K562 (cell line): ENCODE results near the gene TREH. TPM values are rescaled to one million over a fixed set of nuclear protein-coding genes. Genes with fewer than 3 reads are reported as not detected.
A peak's percentile ranks its signal among the peaks of the same experiment; 100 is the strongest.

Experiments used
- CTCF ChIP-seq, 3 experiments: IDR thresholded peaks in 2 of 3; conservative IDR thresholded peaks in 1 of 3; 2 replicates each; pipeline ENCODE4 v1.5.1; 2011 to 2012; ENCODE audit warnings: low read length in 3 of 3, mild to moderate bottlenecking in 3 of 3, control low read depth in 2 of 3, improper control_type of control experiment in 1 of 3, inconsistent platforms in 1 of 3, low read depth in 1 of 3, mixed read lengths in 1 of 3, moderate library complexity in 1 of 3; ENCODE audit not compliant: insufficient read depth in 2 of 3
- DEAF1 ChIP-seq: fragments of 450-650 bp; formaldehyde crosslinking; IDR thresholded peaks from 2 replicates; pipeline ENCODE4 v1.4.0; 2020; ENCODE audit warnings: mild to moderate bottlenecking, moderate library complexity
- FOXM1 ChIP-seq, 2 experiments: fragments of 450-650 bp in 1 of 2; sonication (generic) in 1 of 2; formaldehyde crosslinking in 1 of 2; IDR thresholded peaks; 2 replicates each; pipeline versions ENCODE4 v1.6.1 to v1.9.0; 2017 to 2022; ENCODE audit warnings: low read depth in 2 of 2, mild to moderate bottlenecking in 2 of 2, missing genetic modification reagents in 1 of 2, moderate library complexity in 1 of 2
- HDAC1 ChIP-seq, 2 experiments: fragments of 450-650 bp; IDR thresholded peaks; 2 replicates each; pipeline ENCODE4 v1.6.1; 2016 to 2017; ENCODE audit warnings: inconsistent platforms in 1 of 2, mild to moderate bottlenecking in 1 of 2, moderate library complexity in 1 of 2
- KLF16 ChIP-seq: IDR thresholded peaks from 2 replicates; pipeline ENCODE4 v1.6.1; 2016; ENCODE audit warnings: antibody characterized with exemption
- MBD2 ChIP-seq: sonication (generic); IDR thresholded peaks from 2 replicates; pipeline ENCODE4 v1.6.1; 2016; ENCODE audit warnings: low read depth, borderline replicate concordance
- NFYB ChIP-seq: IDR thresholded peaks from 2 replicates; pipeline ENCODE4 v1.6.1; 2011; ENCODE audit warnings: mild to moderate bottlenecking, moderate library complexity; ENCODE audit not compliant: insufficient read length; ENCODE audit errors: extremely low read depth
- PKNOX1 ChIP-seq: fragments of 450-650 bp; IDR thresholded peaks from 2 replicates; pipeline ENCODE4 v1.6.1; 2016
- RNF2 ChIP-seq: sonication (generic); IDR thresholded peaks from 2 replicates; pipeline ENCODE4 v1.6.1; 2016
- SETDB1 ChIP-seq: IDR thresholded peaks from one replicate; pipeline ENCODE4 v1.6.1; 2012; ENCODE audit warnings: low read length, control low read depth, inconsistent platforms
- YY1 ChIP-seq, 3 experiments: IDR thresholded peaks; 2 replicates each; pipeline ENCODE4 v1.6.1; 2011; ENCODE audit warnings: low read length in 2 of 3, mild to moderate bottlenecking in 2 of 3, moderate library complexity in 2 of 3, borderline replicate concordance in 1 of 3, control low read depth in 1 of 3, low read depth in 1 of 3; ENCODE audit not compliant: insufficient read depth in 3 of 3, insufficient replicate concordance in 2 of 3, control insufficient read depth in 1 of 3, insufficient read length in 1 of 3; ENCODE audit errors: extremely low read depth in 1 of 3
- ZBTB43 ChIP-seq: sonication (generic); formaldehyde crosslinking; IDR thresholded peaks from 2 replicates; pipeline ENCODE4 v1.8.0; 2023; ENCODE audit warnings: mild to moderate bottlenecking, missing genetic modification reagents
- ZFP36 ChIP-seq: fragments of 150-350 bp; IDR thresholded peaks from 2 replicates; pipeline ENCODE4 v1.6.1; 2018; ENCODE audit warnings: low read length, low read depth; ENCODE audit not compliant: partially characterized antibody
- ZNF184 ChIP-seq: sonication (generic); formaldehyde crosslinking; IDR thresholded peaks from 2 replicates; pipeline ENCODE4 v1.5.0; 2020; ENCODE audit warnings: missing genetic modification reagents
- ZNF398 ChIP-seq: fragments of 250-450 bp; sonication (Bioruptor Pico); IDR thresholded peaks from 2 replicates; pipeline ENCODE4 v1.8.0; 2021; ENCODE audit warnings: moderate library complexity, mild to moderate bottlenecking, inconsistent platforms
- ZNF512 ChIP-seq: IDR thresholded peaks from 2 replicates; pipeline ENCODE4 v1.6.1; 2016; ENCODE audit warnings: missing genetic modification characterization, missing compliant biosample characterization
- polyA plus RNA-seq, 8 experiments: library from polyadenylated mRNA; depleted of rRNA in 4 of 8; stranded (reverse) in 5 of 8; unstranded in 3 of 8; fragments of >200 nt; fragmentation: Nextera tagmentation in 2 of 8; fragmentation: Illumina TruSeq in 1 of 8; extraction: Ambion mirVana in 2 of 8; extraction: Trizol in 1 of 8; gene quantifications; 2 replicates each; pipeline versions ENCODE4 v1.2.1 to v1.2.3, GENCODE V29; 2011 to 2014; ENCODE audit warnings: inconsistent platforms in 1 of 8, missing spikeins in 1 of 8
- total RNA-seq, 7 experiments: library from RNA; depleted of rRNA in 6 of 7; stranded (reverse); fragments of >200 nt in 6 of 7; fragmentation: Illumina TruSeq in 2 of 7; extraction: Trizol in 2 of 7; gene quantifications; 2 replicates each; pipeline versions ENCODE4 v1.2.1 to v1.2.3, GENCODE V29; 2011 to 2021; ENCODE audit warnings: low replicate concordance in 1 of 7

The TREH gene
- total and polyA plus RNA-seq, 9 of the 15 experiments (the other 6 are each of a cell fraction or from before 2014, with no cell fraction given), result 0.09 to 0.20 (median 0.11) TPM; not detected in 6

- no peak for TF ChIP-seq RNF2
- TF ChIP-seq ZNF184 (CRISPR knock-in tag), result no peak
- TF ChIP-seq KLF16, result 0 out of 2 replicates have a peak, but pooled peaks have one; percentile 49
- peak; percentile 60 for TF ChIP-seq DEAF1 (CRISPR knock-in tag)
- TF ChIP-seq MBD2, result no peak
- TF ChIP-seq FOXM1 (IDR thresholded peaks at IDR 0.05; ENCODE audit: low read depth), result peak; percentile 72; the same call in 1 of the 2 replicates
- no peak for TF ChIP-seq FOXM1 (CRISPR knock-in tag; IDR thresholded peaks at IDR 0.05; ENCODE audit: low read depth)
- no peak for TF ChIP-seq ZNF398
- no peak for TF ChIP-seq SETDB1
- TF ChIP-seq PKNOX1, result 0 out of 2 replicates have a peak, but pooled peaks have one; percentile 13
- peak in 2 of 3 experiments; percentile 29 to 51 for TF ChIP-seq YY1 (IDR thresholded peaks at IDR 0.05; ENCODE audit: borderline replicate concordance in 1 of 3, control insufficient read depth in 1 of 3, extremely low read depth in 1 of 3, insufficient read depth in 3 of 3, insufficient read length in 1 of 3, insufficient replicate concordance in 2 of 3, low read depth in 1 of 3, low read length in 2 of 3)
- TF ChIP-seq ZBTB43, result no peak
- TF ChIP-seq CTCF (IDR thresholded peaks at IDR 0.05 in 2 of 3, conservative IDR thresholded peaks at IDR 0.05 in 1 of 3; ENCODE audit: insufficient read depth in 2 of 3, low read depth in 1 of 3, low read length in 3 of 3), result peak; percentile 88 to 97 (median 92)
- TF ChIP-seq NFYB, result no peak
- TF ChIP-seq HDAC1 (IDR thresholded peaks at IDR 0.05), result peak; percentile 18 to 80; a peak in 2 of 4 replicates
- TF ChIP-seq ZNF512 (tag), result no peak
- no peak for TF ChIP-seq ZFP36
Observed at GRCh38 chr11:118610773-118611432, 68.5 kb downstream of the TREH start (continued).
